ENCODE measurements around the gene HERPUD1.
"Not testable (repeated sequence)": the region's sequence is repeated elsewhere in the genome, so short reads cannot be mapped to it uniquely, and the experiment has no call there.

HERPUD1 gene

GRCh38 chr16:56931892-56932720 is at the start of gene HERPUD1:
HERPUD1 (plus strand) TSS chr16:56932142; CDS start chr16:56932245, 103 bp downstream.
- in situ Hi-C loops (cut with HindIII; ENCODE audit: low pct_ligation_motif_present, low pct_unique_long_range_greater_than_20kb, low sequenced_read_pairs) = no loop called here
- DNase-seq = peak; percentile 99

- no peak for DNase-seq
- in situ Hi-C loops (cut with HindIII; ENCODE audit: low pct_ligation_motif_present, low pct_unique_long_range_greater_than_20kb, low sequenced_read_pairs) = no loop called here
Observed at GRCh38 chr16:56883586-56883985, 48.4 kb upstream of the HERPUD1 start.

- in situ Hi-C loops (cut with HindIII; ENCODE audit: low pct_ligation_motif_present, low pct_unique_long_range_greater_than_20kb, low sequenced_read_pairs) = no loop called here
- DNase-seq = no peak
Observed at GRCh38 chr16:56884026-56884582, 47.8 kb upstream of the HERPUD1 start.

GRCh38 chr16:56884929-56885328 is 47.0 kb upstream of the HERPUD1 start:
- in situ Hi-C loops (cut with HindIII; ENCODE audit: low pct_ligation_motif_present, low pct_unique_long_range_greater_than_20kb, low sequenced_read_pairs) = not testable (repeated sequence)

GRCh38 chr16:56885446-56886162 is 46.3 kb upstream of the HERPUD1 start:
- DNase-seq = no peak
- in situ Hi-C loops (cut with HindIII; ENCODE audit: low pct_ligation_motif_present, low pct_unique_long_range_greater_than_20kb, low sequenced_read_pairs) = no loop called here

More at GRCh38 chr16:56884929-56885328, 47.0 kb upstream of the HERPUD1 start:
- DNase-seq = not testable (repeated sequence)

- DNase-seq = no peak
- in situ Hi-C loops (cut with HindIII; ENCODE audit: low pct_ligation_motif_present, low pct_unique_long_range_greater_than_20kb, low sequenced_read_pairs) = no loop called here
Observed at GRCh38 chr16:56886296-56886695, 45.6 kb upstream of the HERPUD1 start.

GRCh38 chr16:56886826-56887225 is 45.1 kb upstream of the HERPUD1 start:
- in situ Hi-C loops (cut with HindIII; ENCODE audit: low pct_ligation_motif_present, low pct_unique_long_range_greater_than_20kb, low sequenced_read_pairs) = no loop called here
- DNase-seq = no peak

GRCh38 chr16:56888806-56889205 is 43.1 kb upstream of the HERPUD1 start:
- no peak for DNase-seq
- in situ Hi-C loops (cut with HindIII; ENCODE audit: low pct_ligation_motif_present, low pct_unique_long_range_greater_than_20kb, low sequenced_read_pairs) = no loop called here

- in situ Hi-C loops (cut with HindIII; ENCODE audit: low pct_ligation_motif_present, low pct_unique_long_range_greater_than_20kb, low sequenced_read_pairs) = no loop called here
- no peak for DNase-seq
Observed at GRCh38 chr16:56889206-56889605, 42.7 kb upstream of the HERPUD1 start.

GRCh38 chr16:56891685-56892084 is 40.3 kb upstream of the HERPUD1 start:
- in situ Hi-C loops (cut with HindIII; ENCODE audit: low pct_ligation_motif_present, low pct_unique_long_range_greater_than_20kb, low sequenced_read_pairs) = no loop called here
- DNase-seq = no peak

GRCh38 chr16:56892705-56893104 is 39.2 kb upstream of the HERPUD1 start:
- in situ Hi-C loops (cut with HindIII; ENCODE audit: low pct_ligation_motif_present, low pct_unique_long_range_greater_than_20kb, low sequenced_read_pairs) = no loop called here
- DNase-seq = no peak

- in situ Hi-C loops (cut with HindIII; ENCODE audit: low pct_ligation_motif_present, low pct_unique_long_range_greater_than_20kb, low sequenced_read_pairs) = no loop called here
- no peak for DNase-seq
Observed at GRCh38 chr16:56894331-56894917, 37.5 kb upstream of the HERPUD1 start.

- no peak for DNase-seq
- in situ Hi-C loops (cut with HindIII; ENCODE audit: low pct_ligation_motif_present, low pct_unique_long_range_greater_than_20kb, low sequenced_read_pairs) = no loop called here
Observed at GRCh38 chr16:56895813-56896212, 36.1 kb upstream of the HERPUD1 start.

GRCh38 chr16:56896244-56896643 is 35.7 kb upstream of the HERPUD1 start:
- in situ Hi-C loops (cut with HindIII; ENCODE audit: low pct_ligation_motif_present, low pct_unique_long_range_greater_than_20kb, low sequenced_read_pairs) = no loop called here

GRCh38 chr16:56897026-56897799 is 34.7 kb upstream of the HERPUD1 start:
- no peak for DNase-seq
- in situ Hi-C loops (cut with HindIII; ENCODE audit: low pct_ligation_motif_present, low pct_unique_long_range_greater_than_20kb, low sequenced_read_pairs) = no loop called here

More at GRCh38 chr16:56896244-56896643, 35.7 kb upstream of the HERPUD1 start:
- DNase-seq = no peak

- in situ Hi-C loops (cut with HindIII; ENCODE audit: low pct_ligation_motif_present, low pct_unique_long_range_greater_than_20kb, low sequenced_read_pairs) = no loop called here
- DNase-seq = no peak
Observed at GRCh38 chr16:56898847-56899246, 33.1 kb upstream of the HERPUD1 start.

- in situ Hi-C loops (cut with HindIII; ENCODE audit: low pct_ligation_motif_present, low pct_unique_long_range_greater_than_20kb, low sequenced_read_pairs) = no loop called here
Observed at GRCh38 chr16:56903866-56904265, 28.1 kb upstream of the HERPUD1 start.

GRCh38 chr16:56907401-56907800 is 24.5 kb upstream of the HERPUD1 start:
- DNase-seq = no peak
- in situ Hi-C loops (cut with HindIII; ENCODE audit: low pct_ligation_motif_present, low pct_unique_long_range_greater_than_20kb, low sequenced_read_pairs) = no loop called here

More at GRCh38 chr16:56903866-56904265, 28.1 kb upstream of the HERPUD1 start:
- no peak for DNase-seq
